ENCODE measurements around the gene MXD4.
A peak's percentile ranks its signal among the peaks of the same experiment; 100 is the strongest.

The MXD4 gene

DNA sequence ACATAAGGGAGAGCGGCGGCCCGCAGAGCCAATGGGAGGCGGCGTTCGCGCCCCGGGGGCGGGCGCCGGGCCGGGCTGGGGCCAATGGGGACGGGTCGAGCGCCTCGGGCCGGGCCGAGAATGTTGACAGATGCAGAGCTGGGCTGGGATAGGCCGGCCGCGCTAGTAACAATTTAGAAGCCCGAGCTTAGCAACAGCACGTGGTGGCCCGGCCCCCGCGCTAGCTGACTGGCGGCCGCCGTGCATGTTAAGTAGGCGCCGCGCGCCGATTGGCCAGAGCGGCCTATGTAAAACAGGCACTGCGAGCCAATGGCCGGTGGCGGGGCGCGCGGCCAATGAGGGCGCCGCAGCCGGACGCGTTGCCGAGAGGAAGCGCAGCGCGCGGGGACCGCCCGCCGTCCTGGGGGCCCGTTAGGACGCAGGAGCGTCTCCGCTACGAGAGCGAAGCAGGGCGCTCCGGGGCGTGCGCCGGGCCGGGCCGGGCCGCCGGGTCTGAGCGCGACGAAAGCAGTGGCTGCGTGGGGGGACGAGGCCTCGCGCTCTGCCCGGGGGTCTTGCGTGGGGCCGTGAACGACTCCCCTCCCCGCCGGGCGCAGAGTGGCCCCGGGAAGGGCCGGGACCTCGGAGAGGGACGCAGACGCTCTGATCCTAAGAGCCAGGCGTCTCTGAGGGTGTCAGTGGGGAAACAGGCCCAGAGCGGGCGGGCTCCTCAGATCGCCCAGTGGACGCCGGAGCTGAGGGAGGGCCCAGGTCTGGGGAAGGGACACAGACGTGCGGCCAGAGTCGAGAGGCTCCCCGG lies 435 bp upstream of the MXD4 start:
- TF ChIP-seq CTCF (IDR thresholded peaks at IDR 0.05; ENCODE audit: extremely low read depth, insufficient read depth, missing control alignments), result no peak
- in situ Hi-C loops (cut with MboI; ENCODE audit: low pct_unique_long_range_greater_than_20kb, low sequenced_read_pairs, unreplicated experiment), result no loop called here
- peak; percentile 99 for DNase-seq (ENCODE audit: low spot score)

DNA sequence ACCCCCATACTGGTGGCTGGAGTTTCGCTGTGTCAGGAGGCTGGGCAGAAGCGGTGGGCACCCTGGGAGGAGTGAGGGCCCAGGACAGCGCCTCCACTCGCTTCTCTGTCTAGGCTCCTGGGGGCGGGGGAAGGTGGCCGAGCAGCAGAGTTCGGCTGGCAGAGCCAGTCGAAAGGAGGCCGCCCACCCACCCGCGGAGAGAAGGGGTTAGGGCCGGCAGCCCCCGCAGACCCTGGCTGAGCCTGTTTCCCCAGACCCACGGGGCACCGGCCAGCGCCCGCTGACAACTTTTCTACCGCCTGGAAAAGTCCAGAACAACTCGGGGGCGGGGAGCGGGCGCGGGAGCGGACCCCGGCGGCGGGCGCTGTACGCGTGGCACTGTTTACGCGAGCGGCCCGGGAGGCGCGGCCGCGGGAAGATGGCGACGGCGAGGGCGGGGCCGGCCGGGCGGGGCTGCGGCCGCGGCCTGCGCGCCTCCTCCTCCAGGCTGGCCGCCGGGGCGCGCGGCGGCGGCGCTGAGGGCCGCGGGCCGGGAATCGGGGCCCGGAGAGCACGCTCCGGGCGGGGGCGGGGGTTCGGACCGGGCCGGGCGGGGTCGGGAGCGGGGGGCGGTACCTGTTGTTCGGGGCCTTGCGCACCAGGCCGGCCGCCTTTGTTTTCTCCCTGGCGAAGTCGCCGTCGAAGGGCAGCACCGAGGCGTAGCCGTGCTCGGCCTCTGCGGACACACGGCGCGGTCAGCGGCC lies 628 bp downstream of the MXD4 start:
- no peak for TF ChIP-seq CTCF (IDR thresholded peaks at IDR 0.05; ENCODE audit: extremely low read depth, insufficient read depth, missing control alignments)
- in situ Hi-C loops (cut with MboI; ENCODE audit: low pct_unique_long_range_greater_than_20kb, low sequenced_read_pairs, unreplicated experiment), result no loop called here
- peak; percentile 84 for DNase-seq (ENCODE audit: low spot score)

DNA sequence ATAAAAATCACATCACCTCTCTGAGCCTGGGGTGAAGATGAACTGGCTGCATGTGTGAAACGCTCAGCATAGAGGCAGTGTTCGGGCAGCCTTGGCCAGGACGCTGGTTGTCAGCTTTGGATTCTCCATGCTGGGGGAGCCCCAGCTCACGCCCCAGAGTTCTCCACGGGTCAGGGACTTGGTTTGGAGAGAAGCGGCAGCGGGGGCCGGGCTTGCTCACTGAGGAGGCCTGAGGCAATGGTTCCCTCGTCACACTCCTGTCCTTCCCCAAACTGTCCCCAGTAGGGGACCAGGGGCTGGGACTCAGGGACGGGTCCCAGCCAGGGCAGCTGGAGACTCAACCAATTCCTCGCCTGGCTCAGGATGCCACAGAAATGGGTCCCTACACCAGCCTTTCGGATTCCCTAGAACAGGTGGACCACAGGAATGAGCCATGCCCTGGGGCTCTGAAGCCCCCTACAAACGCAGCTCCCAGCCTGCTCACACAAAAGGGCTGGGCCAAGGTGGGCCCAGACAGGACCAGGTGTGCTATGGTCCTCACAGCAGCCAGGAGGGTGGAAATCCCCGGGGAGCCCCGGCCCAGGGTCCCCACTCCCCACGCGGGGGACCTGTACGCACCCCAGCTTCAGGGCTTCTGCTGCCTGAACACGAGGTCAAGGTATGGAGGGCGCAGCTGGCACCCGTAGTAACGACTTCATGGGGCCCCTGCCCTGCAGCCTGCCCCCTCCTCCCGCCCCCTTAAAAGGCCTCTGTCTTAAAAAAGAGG lies 1.4 kb downstream of the MXD4 start:
- no peak for DNase-seq (ENCODE audit: low spot score)
- no peak for TF ChIP-seq CTCF (IDR thresholded peaks at IDR 0.05; ENCODE audit: extremely low read depth, insufficient read depth, missing control alignments)
- in situ Hi-C loops (cut with MboI; ENCODE audit: low pct_unique_long_range_greater_than_20kb, low sequenced_read_pairs, unreplicated experiment), result no loop called here

- in situ Hi-C loops (cut with MboI; ENCODE audit: low pct_unique_long_range_greater_than_20kb, low sequenced_read_pairs, unreplicated experiment), result no loop called here
- TF ChIP-seq CTCF (IDR thresholded peaks at IDR 0.05; ENCODE audit: extremely low read depth, insufficient read depth, missing control alignments), result no peak
- no peak for DNase-seq (ENCODE audit: low spot score)
These were observed 2.2 kb downstream of the MXD4 start for GRCh38 chr4:2259541-2260343.

DNA sequence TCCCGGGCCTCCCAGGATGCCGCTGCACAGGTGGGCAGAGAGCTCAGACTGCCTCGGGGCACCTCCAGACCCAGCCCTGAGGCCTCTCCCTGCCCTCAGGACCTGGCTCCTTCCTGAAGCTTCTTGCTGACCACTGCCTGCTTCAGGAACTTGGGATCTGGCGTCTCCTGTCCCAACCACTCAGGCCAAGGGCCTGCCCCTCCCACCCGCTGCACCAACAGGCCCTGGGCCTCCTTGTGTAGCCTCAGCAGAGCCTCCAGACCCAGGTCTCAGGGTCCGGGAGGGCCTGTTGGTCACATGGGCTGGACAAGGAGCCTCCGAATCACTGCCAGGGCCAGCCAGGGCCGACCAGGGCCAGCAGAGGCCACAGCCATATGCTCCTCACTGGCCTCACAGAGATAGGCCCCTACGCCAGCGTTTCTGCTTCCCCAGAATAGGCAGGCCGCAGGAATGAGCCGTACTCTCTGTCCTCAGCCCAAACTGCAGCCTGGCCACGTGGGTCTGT lies 2.8 kb downstream of the MXD4 start:
- in situ Hi-C loops (cut with MboI; ENCODE audit: low pct_unique_long_range_greater_than_20kb, low sequenced_read_pairs, unreplicated experiment), result no loop called here
- TF ChIP-seq CTCF (IDR thresholded peaks at IDR 0.05; ENCODE audit: extremely low read depth, insufficient read depth, missing control alignments), result no peak
- DNase-seq (ENCODE audit: low spot score), result no peak

Measured in GM13977 (cell line).